HUES48 (cell line): Measurements from ENCODE around the gene DUS1L.

Experiments used
- H3K27ac ChIP-seq: one replicate; pipeline ENCODE4 v1.7.0; 2013; ENCODE audit warnings: low read depth, low read length, inconsistent platforms
- H3K27me3 ChIP-seq: 2 replicates; pipeline ENCODE4 v1.6.1; 2013; ENCODE audit warnings: mild to moderate bottlenecking, low read length; ENCODE audit not compliant: control insufficient read depth, insufficient read depth
- H3K36me3 ChIP-seq: 2 replicates; pipeline ENCODE4 v1.6.1; 2013; ENCODE audit warnings: low read length; ENCODE audit not compliant: control insufficient read depth, insufficient read depth
- H3K4me1 ChIP-seq: 2 replicates; pipeline ENCODE4 v1.6.1; 2013; ENCODE audit warnings: mild to moderate bottlenecking, low read length; ENCODE audit not compliant: control insufficient read depth, insufficient read depth
- H3K4me3 ChIP-seq: 2 replicates; pipeline ENCODE4 v1.5.1; 2013; ENCODE audit warnings: mild to moderate bottlenecking, low read depth, low read length
- H3K9ac ChIP-seq: 2 replicates; pipeline ENCODE4 v1.6.1; 2013; ENCODE audit warnings: mild to moderate bottlenecking, low read depth, low read length, moderate library complexity
- H3K9me3 ChIP-seq: 2 replicates; pipeline ENCODE4 v1.6.1; 2013; ENCODE audit warnings: low read length; ENCODE audit not compliant: control insufficient read depth, insufficient read depth

DUS1L gene

GRCh38 chr17:82050761-82051641 lies 14.6 kb downstream of the DUS1L start:
- Histone ChIP-seq H3K4me3 (peak overlapping the region; percentile 89), H3K4me1 (no peaks in the 10 kb centered on the region), H3K9me3 (no peaks in the 10 kb centered on the region), H3K27ac (no peak overlapping the region), H3K9ac (peak overlapping the region; percentile 16; the same call in 1 of the 2 replicates), H3K27me3 (no peaks in the 10 kb centered on the region), H3K36me3 (peaks cover 61% of the 10 kb centered on the region)

GRCh38 chr17:82050152-82050760 lies 15.3 kb downstream of the DUS1L start:
- Histone ChIP-seq H3K27me3 (no peaks in the 10 kb centered on the region), H3K36me3 (peaks cover 54% of the 10 kb centered on the region), H3K4me3 (peak overlapping the region; percentile 89; the same call in 1 of the 2 replicates), H3K27ac (no peak overlapping the region), H3K9me3 (no peaks in the 10 kb centered on the region), H3K4me1 (no peaks in the 10 kb centered on the region), H3K9ac (no peak overlapping the region)

- Histone ChIP-seq H3K36me3 (peaks cover 47% of the 10 kb centered on the region), H3K27ac (no peak overlapping the region), H3K9me3 (no peaks in the 10 kb centered on the region), H3K9ac (no peak overlapping the region), H3K27me3 (no peaks in the 10 kb centered on the region), H3K4me1 (no peaks in the 10 kb centered on the region), H3K4me3 (no peak overlapping the region)
These were observed 16.1 kb downstream of the DUS1L start for GRCh38 chr17:82049521-82049971.

GRCh38 chr17:82049106-82049505 lies 16.5 kb downstream of the DUS1L start:
- H3K27me3 ChIP-seq: no peaks in the 10 kb centered on the region
- no peak overlapping the region for H3K4me3 ChIP-seq
- H3K36me3 ChIP-seq: peaks cover 42% of the 10 kb centered on the region
- H3K9me3 ChIP-seq: no peaks in the 10 kb centered on the region
- H3K9ac ChIP-seq: no peak overlapping the region
- H3K4me1 ChIP-seq: no peaks in the 10 kb centered on the region
- no peak overlapping the region for H3K27ac ChIP-seq

GRCh38 chr17:82048571-82048971 lies 17.0 kb downstream of the DUS1L start:
- H3K9ac ChIP-seq: no peak overlapping the region
- peaks cover 3% of the 10 kb centered on the region; the same call in 1 of the 2 replicates for H3K4me1 ChIP-seq
- no peaks in the 10 kb centered on the region for H3K9me3 ChIP-seq

GRCh38 chr17:82047914-82048570 lies 17.6 kb downstream of the DUS1L start:
- H3K4me3 ChIP-seq: no peak overlapping the region
- no peaks in the 10 kb centered on the region for H3K9me3 ChIP-seq
- H3K27me3 ChIP-seq: no peaks in the 10 kb centered on the region
- no peak overlapping the region for H3K9ac ChIP-seq
- H3K36me3 ChIP-seq: peaks cover 34% of the 10 kb centered on the region
- peaks cover 8% of the 10 kb centered on the region; the same call in 1 of the 2 replicates for H3K4me1 ChIP-seq
- H3K27ac ChIP-seq: no peak overlapping the region

More at GRCh38 chr17:82048571-82048971, 17.0 kb downstream of the DUS1L start:
- H3K36me3 ChIP-seq: peaks cover 37% of the 10 kb centered on the region
- no peak overlapping the region for H3K27ac ChIP-seq
- H3K27me3 ChIP-seq: no peaks in the 10 kb centered on the region
- H3K4me3 ChIP-seq: no peak overlapping the region

GRCh38 chr17:82047379-82047778 lies 18.2 kb downstream of the DUS1L start:
- Histone ChIP-seq H3K27ac (no peak overlapping the region), H3K9ac (no peak overlapping the region), H3K36me3 (peaks cover 34% of the 10 kb centered on the region)

GRCh38 chr17:82046903-82047302 lies 18.7 kb downstream of the DUS1L start:
- peaks cover 34% of the 10 kb centered on the region for H3K36me3 ChIP-seq
- H3K4me3 ChIP-seq: no peak overlapping the region
- no peak overlapping the region for H3K27ac ChIP-seq
- H3K9ac ChIP-seq: no peak overlapping the region
- no peaks in the 10 kb centered on the region for H3K27me3 ChIP-seq
- H3K9me3 ChIP-seq: no peaks in the 10 kb centered on the region
- peaks cover 8% of the 10 kb centered on the region; the same call in 1 of the 2 replicates for H3K4me1 ChIP-seq

More at GRCh38 chr17:82047379-82047778, 18.2 kb downstream of the DUS1L start:
- Histone ChIP-seq H3K4me1 (peaks cover 8% of the 10 kb centered on the region; the same call in 1 of the 2 replicates), H3K4me3 (no peak overlapping the region), H3K9me3 (no peaks in the 10 kb centered on the region), H3K27me3 (no peaks in the 10 kb centered on the region)

- Histone ChIP-seq H3K36me3 (peaks cover 34% of the 10 kb centered on the region), H3K4me3 (no peak overlapping the region), H3K27me3 (no peaks in the 10 kb centered on the region), H3K9ac (no peak overlapping the region), H3K4me1 (peaks cover 15% of the 10 kb centered on the region; the same call in 1 of the 2 replicates), H3K27ac (no peak overlapping the region), H3K9me3 (no peaks in the 10 kb centered on the region)
These were observed 19.6 kb downstream of the DUS1L start for GRCh38 chr17:82045936-82046484.

GRCh38 chr17:82043507-82043906 lies 22.1 kb downstream of the DUS1L start:
- Histone ChIP-seq H3K9ac (no peak overlapping the region), H3K27ac (no peak overlapping the region), H3K4me3 (no peak overlapping the region), H3K36me3 (peaks cover 17% of the 10 kb centered on the region), H3K27me3 (no peaks in the 10 kb centered on the region), H3K4me1 (peaks cover 16% of the 10 kb centered on the region; the same call in 1 of the 2 replicates), H3K9me3 (no peaks in the 10 kb centered on the region)
